Activated CD4-positive, alpha-beta T cell treated with anti-CD3 and anti-CD28 coated beads, Interleukin-2, amount 10 ng/mL, durations not matched to agents 24 days and 14 days (primary cell): ENCODE results near the gene SCRT2. TPM values are rescaled to one million over a fixed set of nuclear protein-coding genes. Genes with fewer than 3 reads are reported as not detected.
A peak's percentile ranks its signal among the peaks of the same experiment; 100 is the strongest.

Experiments used
- DNase-seq: peaks from one replicate; pipeline ENCODE4 v3.0.0; 2022
- H3K27ac Mint-ChIP-seq: one replicate; pipeline ENCODE4 v1.8.0; 2022; ENCODE audit warnings: mild to moderate bottlenecking, mixed read lengths
- H3K27me3 Mint-ChIP-seq: one replicate; pipeline ENCODE4 v1.8.0; 2022; ENCODE audit warnings: mixed read lengths
- H3K36me3 Mint-ChIP-seq: one replicate; pipeline ENCODE4 v1.8.0; 2022; ENCODE audit warnings: low read depth, mild to moderate bottlenecking, mixed read lengths
- H3K4me1 Mint-ChIP-seq: one replicate; pipeline ENCODE4 v1.8.0; 2021; ENCODE audit warnings: mixed read lengths
- H3K4me3 Mint-ChIP-seq: one replicate; pipeline ENCODE4 v1.8.0; 2022; ENCODE audit warnings: mild to moderate bottlenecking, moderate library complexity, mixed read lengths
- H3K9me3 Mint-ChIP-seq: one replicate; pipeline ENCODE4 v1.8.0; 2021; ENCODE audit warnings: mixed read lengths
- intact Hi-C: fragments of 100-400 bp; cut with micrococcal nuclease; formaldehyde crosslinking; loops from one replicate; pipeline ENCODE4 v1.15.1; 2023
- total RNA-seq: library from RNA; stranded (reverse); gene quantifications from 2 replicates; pipeline ENCODE4 v1.2.3, GENCODE V29; 2022

SCRT2 gene
- total RNA-seq, 1 donor from 2014 or later = not detected

GRCh38 chr20:672963-673602 lies 2.5 kb downstream of the SCRT2 start:
- H3K27ac Mint-ChIP-seq = no peak overlapping the region
- H3K4me1 Mint-ChIP-seq = peaks cover 5% of the 10 kb centered on the region
- H3K36me3 Mint-ChIP-seq = no peaks in the 10 kb centered on the region
- DNase-seq = no peak
- no peak overlapping the region for H3K4me3 Mint-ChIP-seq
- H3K9me3 Mint-ChIP-seq = peaks cover 3% of the 10 kb centered on the region
- peaks cover 62% of the 10 kb centered on the region for H3K27me3 Mint-ChIP-seq
- intact Hi-C loops = no loop called here

DNA sequence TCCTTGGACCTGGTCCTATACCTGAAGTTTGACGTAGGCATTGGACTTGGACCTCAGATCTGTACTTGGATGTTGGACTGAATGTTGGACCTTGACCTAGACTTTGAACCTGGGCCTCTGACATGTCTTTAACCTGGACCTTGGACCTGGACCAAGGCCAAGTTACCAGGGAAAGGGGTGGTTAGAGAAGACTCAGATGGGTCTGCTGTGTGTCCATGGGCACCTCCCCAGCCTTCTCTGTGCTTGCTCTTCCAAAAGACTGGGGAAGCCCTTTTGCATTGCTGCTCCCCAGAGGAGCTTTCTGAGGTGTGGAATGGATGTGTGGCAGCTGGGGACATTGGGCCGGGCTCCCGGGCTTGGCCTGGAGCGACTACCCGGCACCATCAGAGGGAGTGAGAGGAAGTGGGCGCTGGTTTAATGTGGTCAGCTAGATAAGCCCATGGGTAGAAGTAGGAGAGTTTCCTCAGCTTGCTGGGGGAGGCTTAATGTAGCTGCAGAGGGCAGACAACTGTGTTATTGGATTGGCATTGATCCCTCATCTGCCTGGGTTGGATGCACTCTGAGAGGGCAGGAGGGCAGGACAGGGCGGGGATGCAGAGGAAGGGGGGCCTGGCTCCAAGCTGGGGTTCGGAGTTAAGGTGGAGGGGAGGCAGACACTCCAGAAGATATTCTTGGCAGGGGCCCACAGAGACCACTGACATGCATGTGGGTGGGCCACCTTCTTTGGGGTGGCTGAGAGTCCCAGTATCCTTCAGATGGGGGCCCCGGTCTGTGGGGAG lies 4.2 kb downstream of the SCRT2 start:
- Mint-ChIP-seq H3K27ac (no peak overlapping the region), H3K9me3 (peaks cover 3% of the 10 kb centered on the region), H3K27me3 (peaks cover 64% of the 10 kb centered on the region), H3K4me1 (peaks cover 5% of the 10 kb centered on the region), H3K36me3 (no peaks in the 10 kb centered on the region), H3K4me3 (no peak overlapping the region)
- intact Hi-C loops = no loop called here
- no peak for DNase-seq

- DNase-seq = no peak
- Mint-ChIP-seq H3K36me3 (no peaks in the 10 kb centered on the region), H3K4me3 (no peak overlapping the region), H3K4me1 (no peaks in the 10 kb centered on the region), H3K9me3 (no peaks in the 10 kb centered on the region), H3K27me3 (peaks cover 61% of the 10 kb centered on the region), H3K27ac (no peak overlapping the region)
- intact Hi-C loops = no loop called here
Observed at GRCh38 chr20:669573-669972, 6.0 kb downstream of the SCRT2 start.

- intact Hi-C loops = no loop called here
- H3K4me1 Mint-ChIP-seq = no peaks in the 10 kb centered on the region
- peaks cover 54% of the 10 kb centered on the region for H3K27me3 Mint-ChIP-seq
- H3K27ac Mint-ChIP-seq = no peak overlapping the region
- H3K36me3 Mint-ChIP-seq = no peaks in the 10 kb centered on the region
- H3K4me3 Mint-ChIP-seq = no peak overlapping the region
- H3K9me3 Mint-ChIP-seq = no peaks in the 10 kb centered on the region
- no peak for DNase-seq
Observed at GRCh38 chr20:668638-669037, 7.0 kb downstream of the SCRT2 start.

- no peaks in the 10 kb centered on the region for H3K9me3 Mint-ChIP-seq
- H3K27me3 Mint-ChIP-seq = peaks cover 53% of the 10 kb centered on the region
- intact Hi-C loops = no loop called here
- no peaks in the 10 kb centered on the region for H3K36me3 Mint-ChIP-seq
- no peak overlapping the region for H3K4me3 Mint-ChIP-seq
- no peak for DNase-seq
- no peak overlapping the region for H3K27ac Mint-ChIP-seq
- H3K4me1 Mint-ChIP-seq = peaks cover 2% of the 10 kb centered on the region
Observed at GRCh38 chr20:668050-668449, 7.6 kb downstream of the SCRT2 start.

DNA sequence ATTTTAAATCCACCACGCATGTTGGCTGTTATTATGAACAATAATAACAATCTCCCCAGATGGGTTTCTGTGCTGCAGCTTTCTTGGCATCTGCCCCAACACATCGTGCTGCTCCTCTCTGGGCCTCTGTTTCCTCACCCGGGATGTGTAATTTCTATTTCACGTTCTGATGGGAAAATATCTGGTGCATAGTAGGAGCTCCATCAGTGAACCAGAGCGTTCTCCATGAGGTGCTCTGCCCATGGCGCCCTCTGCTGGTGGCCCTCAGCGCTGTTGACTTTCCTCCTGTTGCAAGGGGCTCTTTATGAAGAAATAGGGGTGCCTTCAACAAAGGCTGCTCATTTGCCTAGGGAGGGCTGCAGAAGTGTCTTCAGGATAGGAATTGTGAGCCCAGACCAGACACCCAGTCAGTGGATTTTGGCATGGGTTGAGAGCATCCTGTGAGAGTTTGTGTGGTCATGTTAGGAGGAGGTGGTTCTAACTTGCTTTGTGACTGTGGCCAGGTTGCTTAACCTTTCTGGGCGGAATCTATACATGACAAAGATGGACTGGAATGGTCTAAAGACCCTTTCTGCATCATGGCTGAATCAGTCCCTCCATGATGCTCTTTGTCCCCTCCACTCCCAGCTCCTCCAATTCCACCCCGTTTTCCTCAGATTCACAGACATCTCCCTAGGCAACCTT lies 8.1 kb downstream of the SCRT2 start:
- peak; percentile 89 for DNase-seq
- intact Hi-C loops = loop anchor here (1.0 kb wide), 1 partner anchor 106 kb away; no protein-coding TSS in a partner anchor
- no peak overlapping the region for H3K27ac Mint-ChIP-seq
- H3K4me3 Mint-ChIP-seq = no peak overlapping the region
- peaks cover 7% of the 10 kb centered on the region for H3K4me1 Mint-ChIP-seq
- no peaks in the 10 kb centered on the region for H3K36me3 Mint-ChIP-seq
- H3K9me3 Mint-ChIP-seq = no peaks in the 10 kb centered on the region
- H3K27me3 Mint-ChIP-seq = peaks cover 54% of the 10 kb centered on the region

DNA sequence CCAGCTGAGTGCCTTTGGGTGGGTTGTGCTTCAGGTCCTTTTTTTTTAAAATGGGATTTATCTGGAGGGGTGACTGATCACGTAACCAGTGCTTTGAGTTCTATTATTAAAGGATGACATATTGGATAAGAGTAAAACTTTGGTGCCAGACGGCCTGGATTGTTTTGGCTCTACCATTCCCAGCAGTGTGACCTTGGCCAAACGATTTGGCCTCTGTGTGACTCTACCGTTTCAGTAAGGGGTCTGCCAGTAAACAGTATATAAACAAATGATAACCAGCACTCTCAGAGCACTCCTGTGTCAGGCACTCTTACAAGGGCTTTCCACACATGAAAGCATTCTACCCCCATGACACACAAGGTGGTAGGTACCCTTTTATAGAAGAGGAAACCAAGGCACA lies 8.7 kb downstream of the SCRT2 start:
- Mint-ChIP-seq H3K9me3 (no peaks in the 10 kb centered on the region), H3K36me3 (no peaks in the 10 kb centered on the region), H3K27me3 (peaks cover 53% of the 10 kb centered on the region), H3K27ac (no peak overlapping the region), H3K4me3 (no peak overlapping the region), H3K4me1 (peaks cover 7% of the 10 kb centered on the region)
- intact Hi-C loops = loop anchor here (1.0 kb wide), 1 partner anchor 106 kb away; no protein-coding TSS in a partner anchor
- DNase-seq = no peak

- Mint-ChIP-seq H3K9me3 (no peaks in the 10 kb centered on the region), H3K36me3 (no peaks in the 10 kb centered on the region), H3K4me1 (peaks cover 11% of the 10 kb centered on the region), H3K27ac (no peak overlapping the region), H3K4me3 (no peak overlapping the region), H3K27me3 (peaks cover 53% of the 10 kb centered on the region)
- DNase-seq = no peak
- intact Hi-C loops = no loop called here
Observed at GRCh38 chr20:665276-665675, 10.3 kb downstream of the SCRT2 start.

DNA sequence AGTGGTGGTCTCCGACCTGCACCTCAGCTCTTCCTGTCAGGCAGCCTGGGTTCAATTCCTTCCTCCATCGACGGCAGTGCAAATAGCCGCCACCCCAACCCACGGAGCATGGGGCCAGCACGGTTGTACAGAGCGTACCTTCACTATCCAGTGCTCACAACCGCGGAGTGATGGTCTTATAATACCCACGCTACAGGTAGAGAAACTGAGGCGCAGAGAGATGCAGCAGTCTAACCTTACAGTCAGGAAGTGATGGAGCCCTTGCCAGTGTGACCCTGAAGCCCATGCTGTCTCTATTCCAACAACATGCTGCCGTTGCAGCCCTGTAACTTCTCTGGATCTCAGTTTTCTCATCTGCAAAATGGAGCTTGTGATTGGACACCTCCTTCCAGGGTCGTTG lies 11.0 kb downstream of the SCRT2 start:
- intact Hi-C loops = no loop called here
- peaks cover 11% of the 10 kb centered on the region for H3K4me1 Mint-ChIP-seq
- H3K27me3 Mint-ChIP-seq = peaks cover 57% of the 10 kb centered on the region
- peak overlapping the region; percentile 48 for H3K27ac Mint-ChIP-seq
- no peaks in the 10 kb centered on the region for H3K9me3 Mint-ChIP-seq
- H3K4me3 Mint-ChIP-seq = no peak overlapping the region
- no peaks in the 10 kb centered on the region for H3K36me3 Mint-ChIP-seq
- no peak for DNase-seq

GRCh38 chr20:664151-664550 lies 11.5 kb downstream of the SCRT2 start:
- Mint-ChIP-seq H3K4me3 (no peak overlapping the region), H3K4me1 (peaks cover 11% of the 10 kb centered on the region), H3K9me3 (no peaks in the 10 kb centered on the region), H3K27me3 (peaks cover 61% of the 10 kb centered on the region), H3K36me3 (no peaks in the 10 kb centered on the region), H3K27ac (no peak overlapping the region)
- DNase-seq = no peak
- intact Hi-C loops = no loop called here

DNA sequence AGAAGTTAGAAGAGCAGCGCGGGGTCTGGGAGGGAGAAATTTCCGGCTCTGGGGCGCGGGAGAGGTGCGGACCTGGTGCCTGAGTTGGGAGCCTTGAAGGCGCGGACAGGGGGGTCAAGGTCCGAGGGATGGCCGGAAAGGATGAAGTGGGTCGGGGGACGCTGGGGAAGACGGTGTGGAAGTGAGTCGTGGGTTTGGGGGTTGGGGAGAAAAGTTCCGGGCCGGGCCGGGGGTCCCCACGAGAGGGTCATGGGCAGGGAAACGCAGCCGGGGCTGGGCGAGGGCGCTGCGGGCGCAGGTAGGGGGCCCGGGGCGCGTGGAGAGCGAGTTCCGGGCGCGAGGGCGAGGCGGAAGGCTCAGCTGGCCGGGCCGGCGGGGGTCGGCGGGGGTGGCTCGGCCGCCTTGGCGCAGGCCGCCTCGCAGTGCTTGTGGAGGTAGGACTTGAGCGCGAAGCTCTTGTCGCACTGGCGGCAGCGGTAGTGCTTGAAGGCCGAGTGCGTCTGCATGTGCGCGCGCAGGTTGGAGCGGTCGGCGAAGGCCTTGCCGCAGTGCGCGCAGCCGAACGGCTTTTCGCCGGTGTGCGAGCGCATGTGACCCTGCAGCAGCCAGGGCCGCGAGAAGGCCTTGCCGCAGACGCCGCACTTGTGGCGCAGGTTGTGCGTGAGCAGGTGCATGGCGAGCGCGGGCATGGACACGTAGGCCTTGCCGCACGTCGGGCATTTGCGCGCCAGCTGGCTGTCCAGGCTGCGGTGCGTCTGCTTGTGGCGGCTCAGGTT lies 12.1 kb downstream of the SCRT2 start:
- intact Hi-C loops = no loop called here
- peak; percentile 70 for DNase-seq

GRCh38 chr20:662277-663192 lies 13.1 kb downstream of the SCRT2 start:
- intact Hi-C loops = no loop called here

More for the DNA sequence above, 12.1 kb downstream of the SCRT2 start:
- Mint-ChIP-seq H3K27me3 (peaks cover 64% of the 10 kb centered on the region), H3K4me3 (no peak overlapping the region), H3K9me3 (no peaks in the 10 kb centered on the region), H3K27ac (no peak overlapping the region), H3K4me1 (peaks cover 11% of the 10 kb centered on the region), H3K36me3 (no peaks in the 10 kb centered on the region)

More at GRCh38 chr20:662277-663192, 13.1 kb downstream of the SCRT2 start:
- Mint-ChIP-seq H3K27me3 (peaks cover 68% of the 10 kb centered on the region), H3K4me1 (peaks cover 11% of the 10 kb centered on the region), H3K4me3 (no peak overlapping the region), H3K36me3 (no peaks in the 10 kb centered on the region), H3K27ac (peak overlapping the region; percentile 58), H3K9me3 (no peaks in the 10 kb centered on the region)
- DNase-seq = no peak
